ENCODE data around the gene RIN3. TPM values are rescaled to one million over a fixed set of nuclear protein-coding genes. Genes with fewer than 3 reads are reported as not detected.
A peak's percentile ranks its signal among the peaks of the same experiment; 100 is the strongest.

Gene RIN3
- total RNA-seq, 1 donor from 2014 or later: 34.7 TPM

GRCh38 chr14:92603309-92604242, 90.0 kb downstream of the RIN3 start:
- H3K9me3 Mint-ChIP-seq: no peaks in the 10 kb centered on the region
- intact Hi-C loops (cut with micrococcal nuclease): no loop called here
- H3K27me3 Mint-ChIP-seq (ENCODE audit: insufficient read depth): peaks cover 14% of the 10 kb centered on the region
- no peak for DNase-seq (ENCODE audit: low spot score)
- H3K36me3 Mint-ChIP-seq (ENCODE audit: low read depth): no peaks in the 10 kb centered on the region
- no peak overlapping the region for H3K27ac Mint-ChIP-seq
- H3K4me3 Mint-ChIP-seq: no peak overlapping the region
- H3K4me1 Mint-ChIP-seq (ENCODE audit: low read depth): peaks cover 17% of the 10 kb centered on the region

GRCh38 chr14:92605274-92605940, 91.8 kb downstream of the RIN3 start:
- intact Hi-C loops (cut with micrococcal nuclease): no loop called here
- Mint-ChIP-seq H3K27ac (no peak overlapping the region), H3K4me1 (ENCODE audit: low read depth) (peaks cover 13% of the 10 kb centered on the region), H3K36me3 (ENCODE audit: low read depth) (no peaks in the 10 kb centered on the region), H3K27me3 (ENCODE audit: insufficient read depth) (peaks cover 13% of the 10 kb centered on the region), H3K9me3 (no peaks in the 10 kb centered on the region), H3K4me3 (no peak overlapping the region)
- no peak for DNase-seq (ENCODE audit: low spot score)

GRCh38 chr14:92607251-92607650, 93.7 kb downstream of the RIN3 start:
- Mint-ChIP-seq H3K4me3 (no peak overlapping the region), H3K9me3 (peaks cover 7% of the 10 kb centered on the region), H3K27ac (no peak overlapping the region), H3K36me3 (ENCODE audit: low read depth) (peaks cover 6% of the 10 kb centered on the region), H3K4me1 (ENCODE audit: low read depth) (peaks cover 11% of the 10 kb centered on the region), H3K27me3 (ENCODE audit: insufficient read depth) (peaks cover 13% of the 10 kb centered on the region)
- intact Hi-C loops (cut with micrococcal nuclease): no loop called here
- DNase-seq (ENCODE audit: low spot score): no peak

GRCh38 chr14:92607702-92608429, 94.3 kb downstream of the RIN3 start:
- H3K27ac Mint-ChIP-seq: no peak overlapping the region
- no peak for DNase-seq (ENCODE audit: low spot score)
- H3K4me1 Mint-ChIP-seq (ENCODE audit: low read depth): peaks cover 15% of the 10 kb centered on the region
- peaks cover 7% of the 10 kb centered on the region for H3K9me3 Mint-ChIP-seq
- peaks cover 6% of the 10 kb centered on the region for H3K36me3 Mint-ChIP-seq (ENCODE audit: low read depth)
- peaks cover 13% of the 10 kb centered on the region for H3K27me3 Mint-ChIP-seq (ENCODE audit: insufficient read depth)
- no peak overlapping the region for H3K4me3 Mint-ChIP-seq
- intact Hi-C loops (cut with micrococcal nuclease): no loop called here

- no peak overlapping the region for H3K27ac Mint-ChIP-seq
- H3K27me3 Mint-ChIP-seq (ENCODE audit: insufficient read depth): peaks cover 9% of the 10 kb centered on the region
- intact Hi-C loops (cut with micrococcal nuclease): no loop called here
- H3K4me1 Mint-ChIP-seq (ENCODE audit: low read depth): peaks cover 33% of the 10 kb centered on the region
- no peak for DNase-seq (ENCODE audit: low spot score)
- H3K9me3 Mint-ChIP-seq: peaks cover 7% of the 10 kb centered on the region
- H3K36me3 Mint-ChIP-seq (ENCODE audit: low read depth): peaks cover 6% of the 10 kb centered on the region
- no peak overlapping the region for H3K4me3 Mint-ChIP-seq
Measured at GRCh38 chr14:92609955-92610354, 96.4 kb downstream of the RIN3 start.

GRCh38 chr14:92610849-92611271, 97.3 kb downstream of the RIN3 start:
- Mint-ChIP-seq H3K36me3 (ENCODE audit: low read depth) (peaks cover 6% of the 10 kb centered on the region), H3K4me1 (ENCODE audit: low read depth) (peaks cover 42% of the 10 kb centered on the region), H3K27ac (no peak overlapping the region), H3K9me3 (peaks cover 7% of the 10 kb centered on the region), H3K27me3 (ENCODE audit: insufficient read depth) (peaks cover 9% of the 10 kb centered on the region), H3K4me3 (no peak overlapping the region)
- intact Hi-C loops (cut with micrococcal nuclease): no loop called here
- DNase-seq (ENCODE audit: low spot score): no peak

- peaks cover 51% of the 10 kb centered on the region for H3K4me1 Mint-ChIP-seq (ENCODE audit: low read depth)
Measured at GRCh38 chr14:92613008-92613658, 99.6 kb downstream of the RIN3 start.

GRCh38 chr14:92613681-92614260, 100.2 kb downstream of the RIN3 start:
- H3K4me3 Mint-ChIP-seq: no peak overlapping the region
- H3K4me1 Mint-ChIP-seq (ENCODE audit: low read depth): peaks cover 51% of the 10 kb centered on the region

More at GRCh38 chr14:92613008-92613658, 99.6 kb downstream of the RIN3 start:
- H3K9me3 Mint-ChIP-seq: peaks cover 7% of the 10 kb centered on the region
- no peak overlapping the region for H3K4me3 Mint-ChIP-seq
- peaks cover 3% of the 10 kb centered on the region for H3K27me3 Mint-ChIP-seq (ENCODE audit: insufficient read depth)
- H3K27ac Mint-ChIP-seq: no peak overlapping the region
- peaks cover 10% of the 10 kb centered on the region for H3K36me3 Mint-ChIP-seq (ENCODE audit: low read depth)
- intact Hi-C loops (cut with micrococcal nuclease): loop anchor here (1.0 kb wide), 1 partner anchor 68 kb away; no protein-coding TSS in a partner anchor
- peak; percentile 20 for DNase-seq (ENCODE audit: low spot score)

GRCh38 chr14:92615451-92615850, 101.9 kb downstream of the RIN3 start:
- Mint-ChIP-seq H3K36me3 (ENCODE audit: low read depth) (peaks cover 12% of the 10 kb centered on the region), H3K27me3 (ENCODE audit: insufficient read depth) (peaks cover 2% of the 10 kb centered on the region), H3K9me3 (peaks cover 10% of the 10 kb centered on the region), H3K4me3 (peak overlapping the region; percentile 26), H3K4me1 (ENCODE audit: low read depth) (peaks cover 41% of the 10 kb centered on the region), H3K27ac (peak overlapping the region; percentile 66)
- DNase-seq (ENCODE audit: low spot score): peak; percentile 68
- intact Hi-C loops (cut with micrococcal nuclease): loop anchor here (1.0 to 2.0 kb wide), 2 partner anchors 36 to 61 kb away; no protein-coding TSS in a partner anchor

More at GRCh38 chr14:92613681-92614260, 100.2 kb downstream of the RIN3 start:
- Mint-ChIP-seq H3K36me3 (ENCODE audit: low read depth) (peaks cover 10% of the 10 kb centered on the region), H3K9me3 (peaks cover 7% of the 10 kb centered on the region), H3K27ac (no peak overlapping the region), H3K27me3 (ENCODE audit: insufficient read depth) (peaks cover 2% of the 10 kb centered on the region)
- intact Hi-C loops (cut with micrococcal nuclease): loop anchor here (1.0 to 2.0 kb wide), 2 partner anchors 63 to 68 kb away; no protein-coding TSS in a partner anchor
- DNase-seq (ENCODE audit: low spot score): no peak

GRCh38 chr14:92616178-92616577, 102.6 kb downstream of the RIN3 start:
- peaks cover 41% of the 10 kb centered on the region for H3K4me1 Mint-ChIP-seq (ENCODE audit: low read depth)

GRCh38 chr14:92617581-92617980, 104.0 kb downstream of the RIN3 start:
- Mint-ChIP-seq H3K4me3 (no peak overlapping the region), H3K4me1 (ENCODE audit: low read depth) (peaks cover 40% of the 10 kb centered on the region), H3K36me3 (ENCODE audit: low read depth) (peaks cover 15% of the 10 kb centered on the region), H3K27ac (no peak overlapping the region), H3K27me3 (ENCODE audit: insufficient read depth) (no peaks in the 10 kb centered on the region), H3K9me3 (peaks cover 18% of the 10 kb centered on the region)
- intact Hi-C loops (cut with micrococcal nuclease): no loop called here
- no peak for DNase-seq (ENCODE audit: low spot score)

More at GRCh38 chr14:92616178-92616577, 102.6 kb downstream of the RIN3 start:
- H3K27me3 Mint-ChIP-seq (ENCODE audit: insufficient read depth): no peaks in the 10 kb centered on the region
- intact Hi-C loops (cut with micrococcal nuclease): no loop called here
- DNase-seq (ENCODE audit: low spot score): no peak
- H3K4me3 Mint-ChIP-seq: peak overlapping the region; percentile 26
- peaks cover 11% of the 10 kb centered on the region for H3K36me3 Mint-ChIP-seq (ENCODE audit: low read depth)
- H3K27ac Mint-ChIP-seq: peak overlapping the region; percentile 66
- H3K9me3 Mint-ChIP-seq: peaks cover 12% of the 10 kb centered on the region

Data from activated T-helper 1 cell treated with anti-CD3 and anti-CD28 coated beads, Interleukin-12 subunit alpha, Interleukin-12 subunit beta, Interleukin-2, Interleukin-4 antibody, amounts not matched to agents 30 ng/mL and 10 ng/mL and 1 ng/mL, durations not matched to agents 14 hours and 24 hours and 36 hours (primary cell).